Measurements from ENCODE around the gene UTP14A. TPM values are rescaled to one million over a fixed set of nuclear protein-coding genes. Genes with fewer than 3 reads are reported as not detected.
A peak's percentile ranks its signal among the peaks of the same experiment; 100 is the strongest.
"Not testable (repeated sequence)": the region's sequence is repeated elsewhere in the genome, so short reads cannot be mapped to it uniquely, and the experiment has no call there.

UTP14A gene
- polyA plus RNA-seq (ENCODE audit: insufficient read length in 10 of 10), result 10 to 100 TPM; 18.5 to 26.0 (median 22.7) TPM
- long read RNA-seq, donor 1, transcript UTP14A-201 (15 exons, 2,488 nt), result major isoform, 5 of 16 reads
- long read RNA-seq, donor 1, partial matches to known transcripts, result 11 of 16 reads
- long read RNA-seq, donor 1, other reads (novel, unspliced or antisense), result 0 of 16 reads
- long read RNA-seq, donor 2, partial matches to known transcripts, result 18 of 20 reads
- long read RNA-seq, donor 2, other reads (novel, unspliced or antisense), result 0 of 20 reads
- long read RNA-seq, donor 3, result 0 reads
- long read RNA-seq, donor 4, partial matches to known transcripts, result 6 of 7 reads
- long read RNA-seq, donor 4, other reads (novel, unspliced or antisense), result 0 of 7 reads
- long read RNA-seq, donor 5, partial matches to known transcripts, result 9 of 12 reads
- long read RNA-seq, donor 5, other reads (novel, unspliced or antisense), result 0 of 12 reads
- long read RNA-seq, donor 6, transcript UTP14A-201 (15 exons, 2,488 nt), result major isoform, 9 of 23 reads
- long read RNA-seq, donor 6, partial matches to known transcripts, result 14 of 23 reads
- long read RNA-seq, donor 6, other reads (novel, unspliced or antisense), result 0 of 23 reads
- long read RNA-seq, donor 7, transcript UTP14A-201 (15 exons, 2,488 nt), result major isoform, 6 of 15 reads
- long read RNA-seq, donor 7, partial matches to known transcripts, result 9 of 15 reads
- long read RNA-seq, donor 7, other reads (novel, unspliced or antisense), result 0 of 15 reads
- long read RNA-seq, donor 8, partial matches to known transcripts, result 11 of 12 reads
- long read RNA-seq, donor 8, other reads (novel, unspliced or antisense), result 0 of 12 reads
- long read RNA-seq, donor 9, result 0 reads

GRCh38 chrX:129905787-129906580, at the start of gene UTP14A:
TSS of gene UTP14A (plus strand) at chrX:129906164. CDS start at chrX:129906211, 47 bp downstream.
- peak; percentile 91 to 95 (median 92) for DNase-seq

- DNase-seq, result not testable (repeated sequence)
Observed at GRCh38 chrX:129859134-129859533, 46.8 kb upstream of the UTP14A start.

- DNase-seq, result not testable (repeated sequence)
Observed at GRCh38 chrX:129866321-129866720, 39.6 kb upstream of the UTP14A start.

GRCh38 chrX:129872524-129872923, 33.4 kb upstream of the UTP14A start:
- no peak for DNase-seq

GRCh38 chrX:129875669-129876068, 30.3 kb upstream of the UTP14A start:
- DNase-seq, result peak in 1 of 3 donors; percentile 16

- DNase-seq, result peak; percentile 14 to 41 (median 15)
Observed at GRCh38 chrX:129876771-129877305, 29.1 kb upstream of the UTP14A start.

GRCh38 chrX:129877401-129877800, 28.6 kb upstream of the UTP14A start:
- DNase-seq, result no peak

- DNase-seq, result no peak
Observed at GRCh38 chrX:129900054-129900453, 5.9 kb upstream of the UTP14A start.

- no peak for DNase-seq
Observed at GRCh38 chrX:129908636-129909035, 2.7 kb downstream of the UTP14A start.

GRCh38 chrX:129925305-129926092, 19.5 kb downstream of the UTP14A start:
- peak; percentile 62 to 82 (median 79) for DNase-seq

- DNase-seq, result no peak
Observed at GRCh38 chrX:129930941-129931410, 25.0 kb downstream of the UTP14A start.

- peak; percentile 87 to 93 (median 88) for DNase-seq
Observed at GRCh38 chrX:129931411-129932015, 25.5 kb downstream of the UTP14A start.

- peak; percentile 86 to 92 (median 86) for DNase-seq
Observed at GRCh38 chrX:129932016-129932820, 26.3 kb downstream of the UTP14A start.

GRCh38 chrX:129932821-129933321, 26.9 kb downstream of the UTP14A start:
- DNase-seq, result peak in 1 of 3 donors; percentile 58

- DNase-seq, result no peak
Observed at GRCh38 chrX:129933700-129934099, 27.7 kb downstream of the UTP14A start.

GRCh38 chrX:129934461-129934860, 28.5 kb downstream of the UTP14A start:
- DNase-seq, result no peak

- no peak for DNase-seq
Observed at GRCh38 chrX:129934952-129935351, 29.0 kb downstream of the UTP14A start.

- no peak for DNase-seq
Observed at GRCh38 chrX:129938081-129938480, 32.1 kb downstream of the UTP14A start.

- no peak for DNase-seq
Observed at GRCh38 chrX:129939986-129940385, 34.0 kb downstream of the UTP14A start.
